ENCODE results near the gene SCAMP4. TPM values are rescaled to one million over a fixed set of nuclear protein-coding genes. Genes with fewer than 3 reads are reported as not detected.

Gene SCAMP4
- total and polyA plus RNA-seq, 2 of the 13 experiments (the other 11 are each of a cell fraction or from before 2014, with no cell fraction given): 10.7 to 13.7 TPM

GRCh38 chr19:1861599-1862031 lies 43.6 kb upstream of the SCAMP4 start (continued):
- TF ChIP-seq ZNF24 (IDR thresholded peaks at IDR 0.05): no peak
- TF ChIP-seq ZNF512B (CRISPR knock-in tag; IDR thresholded peaks at IDR 0.05; ENCODE audit: borderline replicate concordance): no peak
- TF ChIP-seq POGK (CRISPR knock-in tag; conservative IDR thresholded peaks at IDR 0.05): no peak
- no peak for TF ChIP-seq THAP7 (CRISPR knock-in tag; IDR thresholded peaks at IDR 0.05)
- no peak for TF ChIP-seq NR2F6 (IDR thresholded peaks at IDR 0.05)
- TF ChIP-seq NR2F6 (CRISPR knock-in tag; IDR thresholded peaks at IDR 0.05): no peak
- TF ChIP-seq HHEX (CRISPR knock-in tag; IDR thresholded peaks at IDR 0.05): no peak
- TF ChIP-seq TBP (CRISPR knock-in tag; IDR thresholded peaks at IDR 0.05): no peak
- TF ChIP-seq JDP2 (CRISPR knock-in tag; IDR thresholded peaks at IDR 0.05; ENCODE audit: borderline replicate concordance): no peak
- TF ChIP-seq SP4 (CRISPR knock-in tag; IDR thresholded peaks at IDR 0.05): peak; percentile 53; the same call in 1 of the 2 replicates
- TF ChIP-seq THAP9 (CRISPR knock-in tag; IDR thresholded peaks at IDR 0.05; ENCODE audit: borderline replicate concordance): no peak
- no peak for TF ChIP-seq AKAP8 (CRISPR knock-in tag; IDR thresholded peaks at IDR 0.05)
- TF ChIP-seq ZNF260 (CRISPR knock-in tag; IDR thresholded peaks at IDR 0.05; ENCODE audit: borderline replicate concordance, low read depth): no peak
- TF ChIP-seq ZNF549 (CRISPR knock-in tag; IDR thresholded peaks at IDR 0.05): no peak
- no peak for TF ChIP-seq MTA1 (CRISPR knock-in tag; IDR thresholded peaks at IDR 0.05; ENCODE audit: borderline replicate concordance)
- no peak for TF ChIP-seq GTF2F1 (IDR thresholded peaks at IDR 0.05; ENCODE audit: low read length)
- peak; percentile 44; the same call in 1 of the 2 replicates for TF ChIP-seq MAX (IDR thresholded peaks at IDR 0.05)
- no peak for TF ChIP-seq ZHX1 (CRISPR knock-in tag; IDR thresholded peaks at IDR 0.05; ENCODE audit: low read depth)

Data from HepG2 (cell line).